ENCODE data around the gene ARHGAP9.

- no peak for TF ChIP-seq EZH2phosphoT487 (IDR thresholded peaks at IDR 0.05; ENCODE audit: borderline replicate concordance)
- TF ChIP-seq CTCF (conservative IDR thresholded peaks at IDR 0.05; ENCODE audit: low read length), result no peak
Observed at GRCh38 chr12:57515934-57516541, 36.4 kb upstream of the ARHGAP9 start.

All from Loucy (cell line).